ENCODE data around the gene PLD5. TPM values are rescaled to one million over a fixed set of nuclear protein-coding genes. Genes with fewer than 3 reads are reported as not detected.
"Not testable (repeated sequence)": the region's sequence is repeated elsewhere in the genome, so short reads cannot be mapped to it uniquely, and the experiment has no call there.

PLD5 gene
- total RNA-seq, 1 donor from 2014 or later = 1.9 TPM

DNA sequence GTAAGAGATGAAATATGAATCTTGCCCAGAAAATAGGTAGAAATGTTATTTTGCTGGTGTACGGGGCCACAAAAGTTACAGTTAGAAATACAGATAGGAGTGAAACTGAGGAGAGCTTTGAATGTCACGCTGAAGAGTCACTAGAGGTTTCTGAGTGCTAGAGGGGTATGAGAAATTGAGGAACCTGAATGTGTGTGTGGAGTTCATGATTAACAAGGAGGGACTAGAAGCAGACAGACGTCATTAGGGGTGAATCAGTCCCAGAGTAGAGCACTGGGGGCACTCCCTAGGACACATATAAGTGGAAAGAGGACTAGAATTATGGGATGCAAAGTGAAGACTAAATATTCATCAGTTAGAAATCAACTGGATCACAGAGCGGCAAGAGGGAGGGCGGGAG, 336.7 kb downstream of the PLD5 start:
- H3K4me3 ChIP-seq (ENCODE audit: low read depth, low read length) = no peak overlapping the region
- TF ChIP-seq, protein P1, sequence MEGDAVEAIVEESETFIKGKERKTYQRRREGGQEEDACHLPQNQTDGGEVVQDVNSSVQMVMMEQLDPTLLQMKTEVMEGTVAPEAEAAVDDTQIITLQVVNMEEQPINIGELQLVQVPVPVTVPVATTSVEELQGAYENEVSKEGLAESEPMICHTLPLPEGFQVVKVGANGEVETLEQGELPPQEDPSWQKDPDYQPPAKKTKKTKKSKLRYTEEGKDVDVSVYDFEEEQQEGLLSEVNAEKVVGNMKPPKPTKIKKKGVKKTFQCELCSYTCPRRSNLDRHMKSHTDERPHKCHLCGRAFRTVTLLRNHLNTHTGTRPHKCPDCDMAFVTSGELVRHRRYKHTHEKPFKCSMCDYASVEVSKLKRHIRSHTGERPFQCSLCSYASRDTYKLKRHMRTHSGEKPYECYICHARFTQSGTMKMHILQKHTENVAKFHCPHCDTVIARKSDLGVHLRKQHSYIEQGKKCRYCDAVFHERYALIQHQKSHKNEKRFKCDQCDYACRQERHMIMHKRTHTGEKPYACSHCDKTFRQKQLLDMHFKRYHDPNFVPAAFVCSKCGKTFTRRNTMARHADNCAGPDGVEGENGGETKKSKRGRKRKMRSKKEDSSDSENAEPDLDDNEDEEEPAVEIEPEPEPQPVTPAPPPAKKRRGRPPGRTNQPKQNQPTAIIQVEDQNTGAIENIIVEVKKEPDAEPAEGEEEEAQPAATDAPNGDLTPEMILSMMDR (IDR thresholded peaks at IDR 0.05; ENCODE audit: insufficient read depth, low read length, poor library complexity, severe bottlenecking) = no peak
- no peak for DNase-seq (ENCODE audit: low read depth)
- H3K36me3 ChIP-seq (ENCODE audit: control insufficient read depth, insufficient read depth, low read length) = no peaks in the 10 kb centered on the region
- no peaks in the 10 kb centered on the region for H3K27me3 ChIP-seq (ENCODE audit: control insufficient read depth, insufficient read depth, low read length)

DNA sequence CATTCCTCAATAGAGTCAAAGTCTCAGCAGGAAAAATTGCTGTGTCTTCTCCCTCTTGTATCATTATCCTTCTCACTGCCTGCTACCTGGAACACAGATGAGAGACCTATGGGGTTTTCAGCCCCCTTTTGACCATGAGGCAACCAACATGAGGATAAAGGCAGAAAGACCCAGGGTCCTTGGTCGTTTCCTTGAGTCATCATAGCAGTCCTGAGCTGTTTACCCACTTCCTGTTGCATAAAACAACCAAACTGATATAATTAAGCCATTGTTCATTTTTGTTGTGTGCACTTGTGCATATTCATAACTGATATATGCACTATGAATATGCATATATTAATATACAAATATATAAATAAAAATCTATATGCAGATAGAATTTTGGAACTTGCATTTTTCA, 337.3 kb downstream of the PLD5 start:
- DNase-seq (ENCODE audit: low read depth) = no peak
- H3K27me3 ChIP-seq (ENCODE audit: control insufficient read depth, insufficient read depth, low read length) = no peaks in the 10 kb centered on the region
- TF ChIP-seq, protein P1 (IDR thresholded peaks at IDR 0.05; ENCODE audit: insufficient read depth, low read length, poor library complexity, severe bottlenecking) = no peak
- no peaks in the 10 kb centered on the region for H3K36me3 ChIP-seq (ENCODE audit: control insufficient read depth, insufficient read depth, low read length)
- H3K4me3 ChIP-seq (ENCODE audit: low read depth, low read length) = no peak overlapping the region

DNA sequence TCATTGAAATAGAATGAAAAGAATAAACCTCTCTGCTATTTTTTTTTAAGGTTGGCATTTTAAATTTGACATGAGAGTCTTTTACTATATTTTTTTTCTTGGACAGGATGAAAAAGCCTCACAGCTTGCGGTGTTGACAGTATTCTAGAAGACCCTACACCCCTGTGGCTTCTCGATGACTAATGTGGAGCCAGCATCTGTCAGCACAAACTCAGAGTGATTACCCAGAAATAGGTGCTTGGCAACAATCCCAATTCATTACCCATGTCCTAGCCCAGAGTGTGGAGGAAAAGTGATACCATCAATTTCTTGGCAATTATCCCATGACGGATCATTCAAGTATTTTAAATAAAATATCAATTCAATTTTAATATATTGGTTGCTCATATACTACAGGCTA, 338.8 kb downstream of the PLD5 start:
- TF ChIP-seq, protein P1 (IDR thresholded peaks at IDR 0.05; ENCODE audit: insufficient read depth, low read length, poor library complexity, severe bottlenecking) = no peak
- no peak overlapping the region for H3K4me3 ChIP-seq (ENCODE audit: low read depth, low read length)

DNA sequence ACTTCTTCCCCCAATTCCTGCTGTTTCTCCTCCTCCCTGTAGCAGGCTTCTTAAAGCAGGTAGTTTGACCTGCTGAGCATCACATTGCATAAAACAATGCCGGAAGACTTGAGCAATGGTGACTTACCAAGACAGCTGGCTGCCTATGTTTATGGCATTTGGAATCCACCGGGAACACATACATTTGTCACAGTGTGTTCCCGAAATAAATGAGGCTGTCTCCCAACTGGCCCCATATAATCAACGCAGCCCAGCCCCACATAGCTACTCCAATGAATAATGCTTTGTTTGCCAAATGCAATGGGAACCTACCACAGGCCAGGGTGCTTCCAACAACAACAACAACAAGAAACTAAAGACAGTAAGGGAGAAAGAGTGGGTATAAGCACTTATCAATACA, 339.5 kb downstream of the PLD5 start:
- Histone ChIP-seq H3K36me3 (ENCODE audit: control insufficient read depth, insufficient read depth, low read length) (no peaks in the 10 kb centered on the region), H3K27me3 (ENCODE audit: control insufficient read depth, insufficient read depth, low read length) (no peaks in the 10 kb centered on the region), H3K4me3 (ENCODE audit: low read depth, low read length) (no peak overlapping the region)
- DNase-seq (ENCODE audit: low read depth) = no peak
- TF ChIP-seq, protein P1 (IDR thresholded peaks at IDR 0.05; ENCODE audit: insufficient read depth, low read length, poor library complexity, severe bottlenecking) = no peak

More for the DNA sequence above, 338.8 kb downstream of the PLD5 start:
- H3K27me3 ChIP-seq (ENCODE audit: control insufficient read depth, insufficient read depth, low read length) = no peaks in the 10 kb centered on the region
- H3K36me3 ChIP-seq (ENCODE audit: control insufficient read depth, insufficient read depth, low read length) = no peaks in the 10 kb centered on the region
- no peak for DNase-seq (ENCODE audit: low read depth)

DNA sequence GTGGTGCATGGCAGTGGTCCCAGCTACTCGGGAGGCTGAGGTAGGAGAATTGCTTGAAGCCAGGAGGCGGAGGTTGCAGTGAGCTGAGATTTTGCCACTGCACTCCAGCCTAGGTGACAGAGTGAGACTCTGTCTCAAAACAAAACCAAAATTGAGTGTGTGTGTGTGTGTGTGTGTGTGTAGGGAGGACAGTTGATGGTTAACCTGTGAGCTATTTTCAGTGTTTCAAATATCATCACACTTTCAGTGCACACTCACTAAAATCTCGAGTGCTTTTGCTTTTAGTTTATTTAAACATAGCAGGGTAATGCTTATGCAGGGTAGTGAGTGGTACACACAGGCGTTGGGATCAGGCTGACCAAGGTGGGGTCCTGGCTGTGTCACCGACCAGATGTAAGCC, 344.7 kb downstream of the PLD5 start:
- not testable (repeated sequence) for H3K27me3 ChIP-seq (ENCODE audit: control insufficient read depth, insufficient read depth, low read length); DNase-seq (ENCODE audit: low read depth); H3K4me3 ChIP-seq (ENCODE audit: low read depth, low read length); H3K36me3 ChIP-seq (ENCODE audit: control insufficient read depth, insufficient read depth, low read length)

DNA sequence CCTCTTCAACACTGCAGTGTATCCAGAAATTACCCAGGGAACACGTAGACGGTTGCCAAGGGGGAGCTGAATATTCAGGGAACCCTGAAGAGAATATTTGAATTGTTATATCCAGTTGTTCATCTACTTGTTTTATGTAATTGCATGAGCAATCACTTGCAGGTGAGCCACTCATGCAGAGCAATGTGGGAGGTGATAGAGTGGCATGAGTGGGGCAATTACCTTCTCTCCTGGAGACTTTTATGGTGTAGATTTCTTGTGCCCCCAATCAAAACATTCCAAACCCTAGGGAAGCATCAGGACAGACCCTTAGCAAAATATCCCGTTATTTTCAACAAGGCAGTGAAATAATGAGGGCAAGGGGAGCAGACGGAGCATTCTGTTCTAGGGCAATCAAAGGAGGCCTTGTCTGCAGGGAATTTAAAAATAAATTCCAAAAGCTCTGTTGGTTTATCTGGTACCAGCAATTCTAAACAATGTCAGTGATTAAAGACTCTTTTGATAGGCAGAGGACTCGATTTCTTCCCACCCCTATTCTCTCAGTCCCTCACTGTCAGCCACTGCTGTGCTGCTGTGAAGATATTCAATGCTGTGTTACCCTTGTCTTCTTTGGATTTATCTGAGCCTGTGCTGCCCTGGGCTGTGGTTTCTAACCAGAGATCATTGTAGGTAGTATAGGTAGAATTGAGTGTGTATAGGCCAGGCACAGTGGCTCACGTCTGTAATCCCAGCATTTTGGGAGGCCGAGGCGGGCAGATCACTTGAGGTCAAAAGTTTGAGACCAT, 345.4 kb downstream of the PLD5 start:
- Histone ChIP-seq H3K4me3 (ENCODE audit: low read depth, low read length) (no peak overlapping the region), H3K36me3 (ENCODE audit: control insufficient read depth, insufficient read depth, low read length) (no peaks in the 10 kb centered on the region), H3K27me3 (ENCODE audit: control insufficient read depth, insufficient read depth, low read length) (no peaks in the 10 kb centered on the region)
- TF ChIP-seq, protein P1 (IDR thresholded peaks at IDR 0.05; ENCODE audit: insufficient read depth, low read length, poor library complexity, severe bottlenecking) = no peak
- DNase-seq (ENCODE audit: low read depth) = no peak

All from kidney epithelial cell (primary cell).